VCaP (cell line): Measurements from ENCODE around the gene BAIAP2L1.

Source experiments
- H3K27ac ChIP-seq: fragments of 450-650 bp; 2 replicates; pipeline ENCODE4 v1.5.1; 2017
- CTCF ChIP-seq: fragments of 450-650 bp; conservative IDR thresholded peaks from 2 replicates; pipeline ENCODE4 v1.5.1; 2017; ENCODE audit warnings: mild to moderate bottlenecking, moderate library complexity

BAIAP2L1 gene

GRCh38 chr7:98314469-98314868 lies 86.4 kb downstream of the BAIAP2L1 start:
- no peak for TF ChIP-seq CTCF
- H3K27ac ChIP-seq, result no peak overlapping the region

- no peak overlapping the region for H3K27ac ChIP-seq
- no peak for TF ChIP-seq CTCF
These were observed 88.7 kb downstream of the BAIAP2L1 start for GRCh38 chr7:98312201-98312600.

GRCh38 chr7:98309566-98309965 lies 91.3 kb downstream of the BAIAP2L1 start:
- no peak overlapping the region for H3K27ac ChIP-seq
- TF ChIP-seq CTCF, result no peak

GRCh38 chr7:98307971-98308466 lies 92.9 kb downstream of the BAIAP2L1 start:
- no peak for TF ChIP-seq CTCF
- no peak overlapping the region for H3K27ac ChIP-seq

- H3K27ac ChIP-seq, result no peak overlapping the region
- TF ChIP-seq CTCF, result no peak
These were observed 94.8 kb downstream of the BAIAP2L1 start for GRCh38 chr7:98305951-98306535.

GRCh38 chr7:98303906-98304305 lies 97.0 kb downstream of the BAIAP2L1 start:
- H3K27ac ChIP-seq, result peak overlapping the region; percentile 36
- no peak for TF ChIP-seq CTCF

GRCh38 chr7:98303176-98303865 lies 97.6 kb downstream of the BAIAP2L1 start:
- peak overlapping the region; percentile 36 for H3K27ac ChIP-seq
- TF ChIP-seq CTCF, result no peak
